Testis (tissue), 2 donors: ENCODE measurements around the gene FBXW4.

Experiments
- POLR2A ChIP-seq: fragments of 450-650 bp; IDR thresholded peaks from one replicate; pipeline ENCODE4 v1.6.1; 2017; ENCODE audit warnings: antibody characterized with exemption, mild to moderate bottlenecking, moderate library complexity
- TF ChIP-seq, protein P1 (sequence below), 3 experiments: fragments of 450-650 bp in 2 of 3; fragments of 200-600 bp in 1 of 3; sonication (generic) in 1 of 3; IDR thresholded peaks; one replicate each; pipeline ENCODE4 v1.5.1; 2016 to 2019; ENCODE audit warnings: antibody characterized with exemption in 3 of 3, mild to moderate bottlenecking in 2 of 3, moderate library complexity in 1 of 3

DNA sequence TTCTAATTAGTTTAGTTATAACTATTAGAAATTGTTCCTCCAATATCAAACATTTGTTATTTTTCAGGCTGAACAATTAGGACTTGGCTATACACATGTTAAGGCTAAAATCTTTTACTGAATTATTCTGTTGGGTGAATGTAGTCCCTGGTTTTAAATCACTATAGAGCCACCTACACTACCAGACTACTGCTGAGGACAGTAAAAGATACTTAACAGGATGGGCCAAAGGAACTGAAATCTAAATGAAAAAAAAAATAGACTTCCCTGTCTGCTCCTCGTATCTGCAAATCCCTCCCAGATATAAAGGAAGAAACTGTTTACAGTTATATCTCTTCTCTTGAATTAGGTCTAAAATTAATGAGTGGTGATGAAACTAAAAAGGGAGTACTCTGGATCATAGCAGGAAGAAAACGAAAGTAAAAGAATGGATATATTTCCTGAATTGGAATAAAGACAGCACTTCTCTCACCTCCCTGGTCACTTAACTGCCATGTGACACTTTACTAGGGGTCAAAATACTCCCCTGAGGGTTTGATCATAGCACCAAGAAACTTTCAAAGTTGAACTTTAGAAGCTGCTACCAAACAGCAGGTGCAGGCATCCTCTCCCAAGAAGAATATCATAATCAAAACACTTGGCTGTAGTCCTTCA lies 12.7 kb downstream of the FBXW4 start:
- TF ChIP-seq, protein P1, sequence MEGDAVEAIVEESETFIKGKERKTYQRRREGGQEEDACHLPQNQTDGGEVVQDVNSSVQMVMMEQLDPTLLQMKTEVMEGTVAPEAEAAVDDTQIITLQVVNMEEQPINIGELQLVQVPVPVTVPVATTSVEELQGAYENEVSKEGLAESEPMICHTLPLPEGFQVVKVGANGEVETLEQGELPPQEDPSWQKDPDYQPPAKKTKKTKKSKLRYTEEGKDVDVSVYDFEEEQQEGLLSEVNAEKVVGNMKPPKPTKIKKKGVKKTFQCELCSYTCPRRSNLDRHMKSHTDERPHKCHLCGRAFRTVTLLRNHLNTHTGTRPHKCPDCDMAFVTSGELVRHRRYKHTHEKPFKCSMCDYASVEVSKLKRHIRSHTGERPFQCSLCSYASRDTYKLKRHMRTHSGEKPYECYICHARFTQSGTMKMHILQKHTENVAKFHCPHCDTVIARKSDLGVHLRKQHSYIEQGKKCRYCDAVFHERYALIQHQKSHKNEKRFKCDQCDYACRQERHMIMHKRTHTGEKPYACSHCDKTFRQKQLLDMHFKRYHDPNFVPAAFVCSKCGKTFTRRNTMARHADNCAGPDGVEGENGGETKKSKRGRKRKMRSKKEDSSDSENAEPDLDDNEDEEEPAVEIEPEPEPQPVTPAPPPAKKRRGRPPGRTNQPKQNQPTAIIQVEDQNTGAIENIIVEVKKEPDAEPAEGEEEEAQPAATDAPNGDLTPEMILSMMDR (IDR thresholded peaks at IDR 0.05): no peak
- TF ChIP-seq POLR2A: no peak
